T-cell (primary cell): ENCODE data around the gene MAPK9. TPM values are rescaled to one million over a fixed set of nuclear protein-coding genes. Genes with fewer than 3 reads are reported as not detected.
A peak's percentile ranks its signal among the peaks of the same experiment; 100 is the strongest.
"Not testable (repeated sequence)": the region's sequence is repeated elsewhere in the genome, so short reads cannot be mapped to it uniquely, and the experiment has no call there.

ENCODE experiments used
- ATAC-seq, 4 experiments: fragments of 200-7000 bp in 3 of 4; fragments of 150-1000 bp in 1 of 4; cut with Tn5 transposase; replicated peaks in 1 of 4; 1 replicate in 3 of 4; 2 replicates in 1 of 4; pipeline ENCODE4 v1.10.0; 2021; ENCODE audit warnings: moderate library complexity in 3 of 4, mild to moderate bottlenecking in 2 of 4, moderate number of reproducible peaks in 1 of 4
- CTCF ChIA-PET, 2 donors: fragments of 300-600 bp; sonication (Branson Sonifier 250); formaldehyde crosslinking; loops; one replicate each; lab custom pipeline; 2022; ENCODE audit warnings: antibody characterized with exemption in 2 of 2; lab: Charles Lee
- POLR2A ChIA-PET, 2 donors: fragments of 300-600 bp; sonication (Branson Sonifier 250); formaldehyde crosslinking; loops; one replicate each; lab custom pipeline; 2022; ENCODE audit warnings: antibody characterized with exemption in 2 of 2; lab: Charles Lee
- DNase-seq, 35 experiments: peaks; one replicate each; pipeline versions ENCODE4 v3.0.0 to v3.0.0-alpha.2; 2013 to 2023
- H3K27ac ChIP-seq: one replicate; pipeline ENCODE4 v1.5.1; 2013; ENCODE audit warnings: low read length
- H3K27me3 ChIP-seq, 2 experiments: replicated peaks in 1 of 2; 1 replicate in 1 of 2; 2 replicates in 1 of 2; pipeline versions ENCODE4 v1.6.1 to v1.7.0; 2013; ENCODE audit warnings: low read length in 1 of 2, mixed read lengths in 1 of 2; ENCODE audit not compliant: control insufficient read depth in 2 of 2, insufficient read depth in 2 of 2; ENCODE audit errors: extremely low read depth in 1 of 2
- H3K36me3 ChIP-seq, 2 donors: 1 replicate in 1 of 2; 2 replicates in 1 of 2; pipeline versions ENCODE4 v1.6.1 to v1.7.0; 2013; ENCODE audit warnings: low read length in 1 of 2; ENCODE audit not compliant: control insufficient read depth in 2 of 2, insufficient read depth in 1 of 2; ENCODE audit errors: extremely low read depth in 1 of 2
- H3K4me1 ChIP-seq, 2 experiments: 1 replicate in 1 of 2; 2 replicates in 1 of 2; pipeline versions ENCODE4 v1.6.1 to v1.7.0; 2013; ENCODE audit warnings: low read length in 2 of 2, mixed read lengths in 1 of 2; ENCODE audit not compliant: insufficient read depth in 2 of 2, control insufficient read depth in 1 of 2; ENCODE audit errors: extremely low read depth in 1 of 2
- H3K4me3 ChIP-seq, 2 donors: 1 replicate in 1 of 2; 2 replicates in 1 of 2; pipeline versions ENCODE4 v1.5.1 to v1.7.0; 2013; ENCODE audit warnings: mild to moderate bottlenecking in 2 of 2, low read length in 1 of 2, moderate library complexity in 1 of 2; ENCODE audit not compliant: control insufficient read depth in 1 of 2; ENCODE audit errors: extremely low read depth in 1 of 2
- H3K9me3 ChIP-seq: 2 replicates; pipeline ENCODE4 v1.7.0; 2013
- H3K27ac Mint-ChIP-seq, 2 donors: one replicate each; pipeline ENCODE4 v1.8.0; 2020 to 2021; ENCODE audit warnings: mild to moderate bottlenecking in 2 of 2, mixed read lengths in 2 of 2
- H3K27me3 Mint-ChIP-seq, 2 donors: one replicate each; pipeline ENCODE4 v1.8.0; 2021 to 2022; ENCODE audit warnings: mixed read lengths in 2 of 2
- H3K36me3 Mint-ChIP-seq: one replicate; pipeline ENCODE4 v1.8.0; 2021; ENCODE audit warnings: mixed read lengths
- H3K4me1 Mint-ChIP-seq, 3 donors: one replicate each; pipeline ENCODE4 v1.8.0; 2020 to 2022; ENCODE audit warnings: mixed read lengths in 3 of 3, mild to moderate bottlenecking in 1 of 3
- H3K4me3 Mint-ChIP-seq, 3 donors: one replicate each; pipeline ENCODE4 v1.8.0; 2020 to 2022; ENCODE audit warnings: mild to moderate bottlenecking in 3 of 3, mixed read lengths in 3 of 3, moderate library complexity in 3 of 3
- H3K9me3 Mint-ChIP-seq, 3 donors: one replicate each; pipeline ENCODE4 v1.8.0; 2020 to 2022; ENCODE audit warnings: mixed read lengths in 3 of 3
- WGBS: methylation state at CpG from one replicate; pipeline ENCODE4 v1.1.5; 2013; ENCODE audit warnings: missing lambda C conversion rate; ENCODE audit not compliant: insufficient coverage; 5-methylcytosine and 5-hydroxymethylcytosine counted together
- total RNA-seq, 35 experiments: library from RNA in 6 of 35; stranded (reverse) in 6 of 35; fragments of 120-200 nt in 1 of 35; gene quantifications; one replicate each; pipeline versions ENCODE4 v1.2.1 to v1.2.4 and lab custom pipeline; 2013 to 2026

MAPK9 gene
- total RNA-seq, 5 donors from 2014 or later (not counting 1 experiment from before 2014, with no cell fraction given) = 28.3 to 35.8 (median 32.5) TPM

- ChIA-PET POLR2A (no interaction called here), CTCF (no interaction called here)
- H3K4me3 ChIP-seq = no peak overlapping the region
- H3K36me3 ChIP-seq = no peaks in the 10 kb centered on the region
- no peak overlapping the region for H3K4me3 Mint-ChIP-seq
- H3K27ac Mint-ChIP-seq = no peak overlapping the region
- peaks cover 28 to 36% of the 10 kb centered on the region in 2 donors for H3K27me3 Mint-ChIP-seq
- H3K27me3 ChIP-seq = peaks cover 2 to 61% of the 10 kb centered on the region in 2 experiments
- no peaks in the 10 kb centered on the region for H3K36me3 Mint-ChIP-seq
- H3K27ac ChIP-seq = no peak overlapping the region
- H3K4me1 ChIP-seq = peaks cover 0 to 7% of the 10 kb centered on the region in 2 experiments
- ATAC-seq (no peak), DNase-seq (no peak)
- no peaks in the 10 kb centered on the region for H3K9me3 ChIP-seq
- 32% methylated on average over 14 of the region's 19 CpGs for WGBS
- peaks cover 0 to 12% (median 9%) of the 10 kb centered on the region in 3 donors for H3K9me3 Mint-ChIP-seq
- peaks cover 6 to 10% (median 6%) of the 10 kb centered on the region in 3 donors for H3K4me1 Mint-ChIP-seq
These were observed 79.3 kb downstream of the MAPK9 start for GRCh38 chr5:180212363-180213255.

- H3K4me3 ChIP-seq = no peak overlapping the region
- H3K27ac ChIP-seq = no peak overlapping the region
- Mint-ChIP-seq H3K4me1 (peaks cover 6 to 10% (median 7%) of the 10 kb centered on the region in 3 donors), H3K27me3 (peaks cover 33 to 41% of the 10 kb centered on the region in 2 donors), H3K36me3 (no peaks in the 10 kb centered on the region), H3K4me3 (no peak overlapping the region), H3K9me3 (peaks cover 0 to 12% (median 9%) of the 10 kb centered on the region in 3 donors), H3K27ac (no peak overlapping the region)
- DNase-seq = no peak
- H3K4me1 ChIP-seq = peaks cover 0 to 7% of the 10 kb centered on the region in 2 experiments
- H3K36me3 ChIP-seq = no peaks in the 10 kb centered on the region
- POLR2A ChIA-PET = no interaction called here
- WGBS = no CpG with 5 or more reads among the region's 4 CpGs
- no peaks in the 10 kb centered on the region for H3K9me3 ChIP-seq
- CTCF ChIA-PET = no interaction called here
- H3K27me3 ChIP-seq = peaks cover 2 to 68% of the 10 kb centered on the region in 2 experiments
- no peak for ATAC-seq
These were observed 80.2 kb downstream of the MAPK9 start for GRCh38 chr5:180211761-180212035.

- Mint-ChIP-seq H3K9me3 (peaks cover 0 to 12% (median 9%) of the 10 kb centered on the region in 3 donors), H3K36me3 (no peaks in the 10 kb centered on the region), H3K4me1 (peaks cover 6 to 10% (median 8%) of the 10 kb centered on the region in 3 donors), H3K27me3 (peaks cover 36 to 44% of the 10 kb centered on the region in 2 donors), H3K4me3 (no peak overlapping the region), H3K27ac (no peak overlapping the region)
- peaks cover 2 to 68% of the 10 kb centered on the region in 2 experiments for H3K27me3 ChIP-seq
- ChIA-PET CTCF (no interaction called here), POLR2A (no interaction called here)
- H3K27ac ChIP-seq = no peak overlapping the region
- H3K4me1 ChIP-seq = peaks cover 0 to 7% of the 10 kb centered on the region in 2 experiments
- ATAC-seq (no peak), DNase-seq (no peak)
- no peaks in the 10 kb centered on the region for H3K36me3 ChIP-seq
- 88% methylated on average over 11 of the region's 16 CpGs for WGBS
- H3K4me3 ChIP-seq = no peak overlapping the region
- H3K9me3 ChIP-seq = no peaks in the 10 kb centered on the region
These were observed 80.7 kb downstream of the MAPK9 start for GRCh38 chr5:180210961-180211760.

- H3K9me3 ChIP-seq, H3K9me3 Mint-ChIP-seq, ATAC-seq, H3K36me3 ChIP-seq, H3K36me3 Mint-ChIP-seq, POLR2A ChIA-PET, H3K4me3 ChIP-seq, H3K27ac ChIP-seq, H3K4me1 ChIP-seq, CTCF ChIA-PET, DNase-seq: not testable (repeated sequence)
- Mint-ChIP-seq H3K4me3 (peak overlapping the region in 1 of 3 donors; percentile 71), H3K27me3 (peaks cover 36 to 48% of the 10 kb centered on the region in 2 donors), H3K4me1 (peaks cover 6 to 10% (median 8%) of the 10 kb centered on the region in 3 donors), H3K27ac (peak overlapping the region in 1 of 2 donors; percentile 32)
- H3K27me3 ChIP-seq = peaks cover 2 to 66% of the 10 kb centered on the region in 2 experiments
- 96% methylated on average over 9 of the region's 12 CpGs for WGBS
These were observed 81.8 kb downstream of the MAPK9 start for GRCh38 chr5:180210077-180210476.

GRCh38 chr5:180209137-180209581 lies 82.7 kb downstream of the MAPK9 start, which contains the start of gene RASGEF1C:
Gene RASGEF1C (minus strand): TSS chr5:180209211. CDS start chr5:180138052, 71,159 bp downstream.
- H3K36me3 Mint-ChIP-seq = no peaks in the 10 kb centered on the region
- H3K4me3 ChIP-seq = peak within 1 kb of the TSS in 1 of 2 donors; percentile 49
- peak in 34 of 35 experiments; percentile 15 to 80 (median 52) for DNase-seq
- peak within 1 kb of the TSS; percentile 43 to 73 (median 54) for H3K4me3 Mint-ChIP-seq
- ATAC-seq = peak; percentile 89 to 99 (median 94)
- ChIA-PET POLR2A (no interaction called here), CTCF (interaction anchor here in 1 of 2 donors (0.6 kb wide), 1 partner anchor 622 kb away, joined by 3 read pairs; no protein-coding TSS in a partner anchor)
- H3K27ac ChIP-seq = no peak within 1 kb of the TSS
- H3K4me1 ChIP-seq = peaks cover 0 to 7% of the 10 kb centered on the region in 2 experiments
- H3K27me3 ChIP-seq = peaks cover 2 to 61% of the 10 kb centered on the region in 2 experiments
- H3K27me3 Mint-ChIP-seq = peaks cover 43 to 50% of the 10 kb centered on the region in 2 donors
- H3K4me1 Mint-ChIP-seq = peaks cover 6 to 10% (median 8%) of the 10 kb centered on the region in 3 donors
- WGBS = 7% methylated on average over 55 of the region's 55 CpGs
- H3K9me3 Mint-ChIP-seq = peaks cover 0 to 9% (median 5%) of the 10 kb centered on the region in 3 donors
- H3K36me3 ChIP-seq = no peaks in the 10 kb centered on the region
- H3K9me3 ChIP-seq = no peaks in the 10 kb centered on the region
- no peak within 1 kb of the TSS for H3K27ac Mint-ChIP-seq
